Lower leg skin (tissue), 4 donors: ENCODE measurements around the gene FCHO1. TPM values are rescaled to one million over a fixed set of nuclear protein-coding genes. Genes with fewer than 3 reads are reported as not detected.

ENCODE experiments used
- DNase-seq, 2 donors: peaks; one replicate each; pipeline ENCODE4 v3.0.0-alpha.2; 2019; ENCODE audit warnings: low spot score in 2 of 2
- H3K4me3 ChIP-seq: fragments of 200-600 bp; sonication (generic); 2 replicates; pipeline ENCODE4 v1.5.1; 2017; ENCODE audit warnings: mild to moderate bottlenecking, low read depth; ENCODE audit not compliant: poor library complexity, severe bottlenecking
- POLR2A ChIP-seq, 2 donors: fragments of 450-650 bp; IDR thresholded peaks; one replicate each; pipeline ENCODE4 v1.6.1; 2016 to 2017; ENCODE audit warnings: antibody characterized with exemption in 2 of 2, mild to moderate bottlenecking in 1 of 2, moderate library complexity in 1 of 2
- WGBS, 2 donors: methylation state at CpG; one replicate each; pipeline ENCODE4 v1.1.5; 2018; 5-methylcytosine and 5-hydroxymethylcytosine counted together
- intact Hi-C: fragments of 100-400 bp; cut with DNase I; formaldehyde crosslinking; loops from one replicate; pipeline ENCODE4 v1.15.0; 2023; ENCODE audit warnings: low total_unique reads
- total RNA-seq, 4 donors: library from RNA; depleted of rRNA; stranded (reverse); fragments of >200 nt; gene quantifications; one replicate each; pipeline ENCODE4 v1.1.0, GENCODE V29; 2016
- TF ChIP-seq, protein P1 (sequence below), 3 donors: fragments of 450-650 bp; IDR thresholded peaks; one replicate each; pipeline ENCODE4 v1.5.1; 2016; ENCODE audit warnings: antibody characterized with exemption in 3 of 3, mild to moderate bottlenecking in 3 of 3, moderate library complexity in 2 of 3

The FCHO1 gene
- total RNA-seq, 4 donors from 2014 or later = 38.7 to 78.4 (median 56.3) TPM

- TF ChIP-seq POLR2A (IDR thresholded peaks at IDR 0.05) = no peak
- TF ChIP-seq, protein P1, sequence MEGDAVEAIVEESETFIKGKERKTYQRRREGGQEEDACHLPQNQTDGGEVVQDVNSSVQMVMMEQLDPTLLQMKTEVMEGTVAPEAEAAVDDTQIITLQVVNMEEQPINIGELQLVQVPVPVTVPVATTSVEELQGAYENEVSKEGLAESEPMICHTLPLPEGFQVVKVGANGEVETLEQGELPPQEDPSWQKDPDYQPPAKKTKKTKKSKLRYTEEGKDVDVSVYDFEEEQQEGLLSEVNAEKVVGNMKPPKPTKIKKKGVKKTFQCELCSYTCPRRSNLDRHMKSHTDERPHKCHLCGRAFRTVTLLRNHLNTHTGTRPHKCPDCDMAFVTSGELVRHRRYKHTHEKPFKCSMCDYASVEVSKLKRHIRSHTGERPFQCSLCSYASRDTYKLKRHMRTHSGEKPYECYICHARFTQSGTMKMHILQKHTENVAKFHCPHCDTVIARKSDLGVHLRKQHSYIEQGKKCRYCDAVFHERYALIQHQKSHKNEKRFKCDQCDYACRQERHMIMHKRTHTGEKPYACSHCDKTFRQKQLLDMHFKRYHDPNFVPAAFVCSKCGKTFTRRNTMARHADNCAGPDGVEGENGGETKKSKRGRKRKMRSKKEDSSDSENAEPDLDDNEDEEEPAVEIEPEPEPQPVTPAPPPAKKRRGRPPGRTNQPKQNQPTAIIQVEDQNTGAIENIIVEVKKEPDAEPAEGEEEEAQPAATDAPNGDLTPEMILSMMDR (IDR thresholded peaks at IDR 0.05) = no peak
These were observed 32.7 kb upstream of the FCHO1 start for GRCh38 chr19:17718550-17718946.

DNA sequence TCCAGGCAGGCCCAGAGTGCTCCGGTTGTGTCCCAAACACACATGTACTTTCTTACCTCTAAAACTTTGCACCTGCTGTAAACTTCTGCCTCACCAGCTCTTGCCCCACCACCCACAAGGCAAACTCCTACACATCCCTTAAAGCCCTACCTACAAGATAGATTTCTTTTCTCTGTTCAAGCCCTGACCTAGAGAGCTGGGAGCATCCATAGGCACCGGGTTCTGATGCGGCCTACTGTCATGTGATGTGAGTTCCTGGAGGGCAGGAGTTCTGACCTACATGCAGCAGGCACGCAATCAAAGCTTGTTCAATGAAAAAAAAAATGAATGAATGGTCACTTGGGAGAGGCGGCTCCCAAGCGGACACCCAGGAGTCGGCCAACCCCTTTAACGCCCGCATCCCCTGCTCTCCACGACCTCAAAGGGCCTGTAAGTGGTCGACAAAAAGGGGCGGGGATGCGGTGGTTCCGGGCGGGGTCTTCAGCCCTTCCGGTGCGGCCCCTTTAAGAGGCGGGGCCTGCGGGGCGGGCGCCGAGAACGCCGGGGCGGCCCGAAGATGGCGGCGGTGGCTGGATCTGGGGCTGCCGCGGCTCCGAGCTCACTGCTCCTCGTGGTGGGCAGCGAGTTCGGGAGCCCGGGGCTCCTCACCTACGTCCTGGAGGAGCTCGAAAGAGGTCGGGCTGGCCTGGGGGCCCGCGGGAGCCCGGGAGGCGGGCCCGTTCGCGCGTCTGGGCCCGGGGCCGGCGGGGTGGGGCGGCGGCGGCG is 32.1 kb upstream of the FCHO1 start, which contains the start of gene MAP1S:
MAP1S (plus strand) TSS at position 534 of the 765 bp plus-strand sequence; CDS start at position 557, 23 bp downstream.
- DNase-seq = peak in 1 of 2 donors; percentile 88
- 4 to 6% methylated on average over 15 to 28 of the region's 53 CpGs for WGBS, 2 donors
- peak within 1 kb of the TSS; percentile 82 for H3K4me3 ChIP-seq
- intact Hi-C loops = no loop called here
- TF ChIP-seq, protein P1 (IDR thresholded peaks at IDR 0.05) = no peak
- no peak for TF ChIP-seq POLR2A (IDR thresholded peaks at IDR 0.05)

More at GRCh38 chr19:17718550-17718946, 32.7 kb upstream of the FCHO1 start:
- 74 to 86% methylated on average over 4 of the region's 4 CpGs for WGBS, 2 donors
- H3K4me3 ChIP-seq = no peak overlapping the region
- DNase-seq = no peak
- intact Hi-C loops = no loop called here

- DNase-seq = no peak
- intact Hi-C loops = no loop called here
- no peak for TF ChIP-seq POLR2A (IDR thresholded peaks at IDR 0.05)
- TF ChIP-seq, protein P1 (IDR thresholded peaks at IDR 0.05) = no peak
- 5 to 7% methylated on average over 12 to 22 of the region's 38 CpGs for WGBS, 2 donors
- H3K4me3 ChIP-seq = peak overlapping the region; percentile 82
These were observed 31.4 kb upstream of the FCHO1 start for GRCh38 chr19:17719730-17720400.

- 15% methylated on average over 7 of the region's 7 CpGs for WGBS, 2 donors
- intact Hi-C loops = no loop called here
- TF ChIP-seq, protein P1 (IDR thresholded peaks at IDR 0.05) = no peak
- no peak for TF ChIP-seq POLR2A (IDR thresholded peaks at IDR 0.05)
- no peak for DNase-seq
- no peak overlapping the region for H3K4me3 ChIP-seq
These were observed 30.8 kb upstream of the FCHO1 start for GRCh38 chr19:17720440-17720839.

DNA sequence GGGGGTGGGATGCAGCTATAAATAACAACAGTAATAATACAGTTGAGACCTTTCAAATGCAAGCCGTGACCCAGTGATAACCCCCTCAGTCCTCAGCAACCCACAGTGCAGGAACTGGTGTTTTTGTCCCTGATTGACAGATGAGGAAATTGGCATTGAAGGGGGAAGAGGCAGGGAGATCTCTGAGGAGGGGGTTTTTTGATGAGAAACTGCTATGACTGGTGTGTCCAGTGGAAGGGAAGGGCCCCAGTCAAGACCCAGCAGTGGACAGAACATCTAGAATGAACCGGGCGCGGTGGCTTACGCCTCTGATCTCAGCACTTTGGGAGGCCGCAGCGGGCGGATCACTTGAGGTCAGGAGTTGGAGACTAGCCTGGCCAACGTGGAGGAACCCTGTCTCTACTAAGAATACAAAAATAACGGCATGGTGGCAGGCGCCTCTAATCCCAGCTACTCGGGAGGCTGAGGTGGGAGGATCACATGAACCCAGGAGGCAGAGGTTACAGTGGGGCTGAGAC is 30.1 kb upstream of the FCHO1 start:
- TF ChIP-seq, protein P1 (IDR thresholded peaks at IDR 0.05) = no peak
- no peak for TF ChIP-seq POLR2A (IDR thresholded peaks at IDR 0.05)
- 75 to 78% methylated on average over 12 of the region's 12 CpGs for WGBS, 2 donors
- H3K4me3 ChIP-seq = no peak overlapping the region
- intact Hi-C loops = no loop called here
- no peak for DNase-seq
